Bronchial epithelial cell (primary cell): ENCODE measurements around the gene GJC2. TPM values are rescaled to one million over a fixed set of nuclear protein-coding genes. Genes with fewer than 3 reads are reported as not detected.

Experiments
- DNase-seq: peaks from one replicate; pipeline ENCODE4 v3.0.0-alpha.2; 2010; ENCODE audit warnings: low read depth
- FAIRE-seq: peaks from 2 replicates; lab custom pipeline; 2011; peaks lifted over from hg19 to GRCh38; lab: Jason Lieb, UNC
- H3K27me3 ChIP-seq: 2 replicates; pipeline ENCODE4 v1.5.1; 2011; ENCODE audit warnings: low read length; ENCODE audit not compliant: control insufficient read depth, insufficient read depth
- H3K36me3 ChIP-seq: 2 replicates; pipeline ENCODE4 v1.5.1; 2011; ENCODE audit warnings: low read length; ENCODE audit not compliant: control insufficient read depth, insufficient read depth
- H3K4me3 ChIP-seq: 2 replicates; pipeline ENCODE4 v1.5.1; 2011; ENCODE audit warnings: mild to moderate bottlenecking, low read depth, low read length, control low read depth
- CTCF ChIP-seq: IDR thresholded peaks from 2 replicates; pipeline ENCODE4 v1.5.1; 2011; ENCODE audit warnings: mild to moderate bottlenecking, moderate library complexity, low read length, control low read depth, inconsistent platforms; ENCODE audit not compliant: insufficient read depth, severe bottlenecking
- total RNA-seq: library from RNA; depleted of rRNA; stranded (reverse); fragments of >200 nt; gene quantifications from 2 replicates; pipeline ENCODE4 v1.2.1, GENCODE V29; 2014

The GJC2 gene
- total RNA-seq, 1 donor from 2014 or later: 5.5 TPM

- TF ChIP-seq CTCF: no peak
- no peak overlapping the region for H3K4me3 ChIP-seq
- no peak for DNase-seq
- peak; percentile 72 for FAIRE-seq
- H3K36me3 ChIP-seq: no peaks in the 10 kb centered on the region
- peaks cover 13% of the 10 kb centered on the region for H3K27me3 ChIP-seq
Measured at GRCh38 chr1:228205526-228206436, 56.1 kb downstream of the GJC2 start.

GRCh38 chr1:228206582-228207351 is 57.0 kb downstream of the GJC2 start:
- Histone ChIP-seq H3K4me3 (no peak overlapping the region), H3K27me3 (peaks cover 13% of the 10 kb centered on the region), H3K36me3 (no peaks in the 10 kb centered on the region)
- DNase-seq (no peak), FAIRE-seq (no peak)
- no peak for TF ChIP-seq CTCF

GRCh38 chr1:228207381-228207810 is 57.7 kb downstream of the GJC2 start:
- peaks cover 13% of the 10 kb centered on the region for H3K27me3 ChIP-seq
- TF ChIP-seq CTCF: no peak
- FAIRE-seq: no peak
- no peak for DNase-seq
- no peak overlapping the region for H3K4me3 ChIP-seq
- no peaks in the 10 kb centered on the region for H3K36me3 ChIP-seq

- no peak for DNase-seq
- no peak within 1 kb of the TSS for H3K4me3 ChIP-seq
- no peaks in the 10 kb centered on the region for H3K36me3 ChIP-seq
- peaks cover 13% of the 10 kb centered on the region for H3K27me3 ChIP-seq
- no peak for TF ChIP-seq CTCF
- FAIRE-seq: no peak
Measured at GRCh38 chr1:228207851-228208821, 58.4 kb downstream of the GJC2 start, which contains the start of gene OBSCN. Gene OBSCN (plus strand): TSS chr1:228208044. CDS start chr1:228211784, 3,740 bp downstream.
